Measurements from ENCODE around the gene NGRN.

The NGRN gene

GRCh38 chr15:90318591-90318990 is 53.1 kb downstream of the NGRN start:
- DNase-seq (ENCODE audit: low read depth), result no peak

- peak; percentile 62 for DNase-seq (ENCODE audit: low read depth)
Measured at GRCh38 chr15:90320062-90320884, 54.8 kb downstream of the NGRN start.

GRCh38 chr15:90320885-90321278 is 55.4 kb downstream of the NGRN start:
- DNase-seq (ENCODE audit: low read depth), result no peak
